ENCODE data around the gene ZNF564.
"Not testable (repeated sequence)": the region's sequence is repeated elsewhere in the genome, so short reads cannot be mapped to it uniquely, and the experiment has no call there.

The ZNF564 gene

DNA sequence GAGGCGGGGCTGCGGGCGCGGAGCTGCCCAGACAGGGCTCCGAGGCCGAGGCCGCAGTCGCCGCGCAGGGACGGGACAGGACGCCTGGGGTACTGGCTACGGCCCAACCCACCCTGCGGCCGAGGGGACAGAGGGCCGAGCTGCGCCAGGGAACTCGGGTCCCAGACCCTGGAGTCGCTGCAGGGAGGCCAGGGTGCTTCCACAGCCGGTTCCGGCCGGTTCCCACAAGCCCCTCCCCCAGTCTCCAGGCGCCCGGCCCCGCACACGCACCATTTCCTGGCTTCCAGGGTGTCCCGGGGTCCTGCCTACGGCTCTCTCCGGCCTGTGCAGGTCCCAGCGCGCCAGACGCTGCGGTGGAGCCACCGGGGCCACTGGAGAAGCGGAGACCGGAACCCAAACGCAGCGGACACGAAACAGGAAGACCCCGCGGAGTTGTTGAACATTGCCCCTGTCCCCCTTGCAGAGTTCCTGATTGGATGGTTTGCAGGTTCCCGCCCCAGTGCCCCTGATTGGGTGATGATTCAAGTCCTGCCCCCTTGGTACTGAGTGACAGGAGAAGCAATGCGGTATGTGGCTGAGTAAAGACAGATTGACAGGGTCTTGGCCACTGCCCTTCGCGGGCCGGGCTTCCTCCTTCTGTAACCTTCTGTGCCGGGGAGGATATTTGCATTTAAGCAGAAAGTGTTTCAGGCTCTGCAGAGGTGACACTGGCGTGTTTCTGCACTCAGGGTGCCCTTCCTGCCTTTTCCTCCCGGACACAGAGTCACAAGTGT, at the start of gene ZNF564:
Gene ZNF564, minus strand, starts transcription at position 423 of the 773 bp plus-strand sequence. Its CDS starts 150 bp downstream, at position 273.
- Histone ChIP-seq H3K4me1 (ENCODE audit: control insufficient read depth, insufficient read depth, low read length) (peaks cover 7% of the 10 kb centered on the region), H3K4me3 (ENCODE audit: low read length) (peak within 1 kb of the TSS; percentile 91), H3K9ac (ENCODE audit: low read length) (peak within 1 kb of the TSS; percentile 93), H3K27ac (ENCODE audit: low read depth, low read length) (peak within 1 kb of the TSS; percentile 99), H3K27me3 (ENCODE audit: control insufficient read depth, insufficient read depth, low read length) (no peaks in the 10 kb centered on the region), H3K36me3 (ENCODE audit: control insufficient read depth, insufficient read depth, low read length) (no peaks in the 10 kb centered on the region)

DNA sequence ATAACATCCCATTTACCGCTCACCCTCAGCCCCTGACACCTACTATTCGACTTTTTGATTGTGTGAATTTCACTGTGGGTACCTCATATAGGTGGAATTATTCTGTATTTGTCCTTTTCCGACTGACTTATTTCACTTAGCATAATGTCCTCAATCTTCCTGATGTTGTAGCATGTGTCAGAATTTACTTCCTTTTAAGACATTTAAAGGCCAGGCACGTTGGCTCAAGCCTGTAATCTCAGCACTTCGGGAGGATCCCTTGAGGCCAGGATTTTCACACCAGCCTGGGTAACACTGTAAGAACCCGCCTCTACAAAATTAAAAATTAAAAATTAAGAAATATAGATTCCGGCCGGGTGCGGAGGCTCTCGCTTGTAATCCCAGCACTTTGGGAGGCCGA, 46.3 kb upstream of the ZNF564 start:
- peaks cover 5% of the 10 kb centered on the region for H3K36me3 ChIP-seq (ENCODE audit: control insufficient read depth, insufficient read depth, low read length)
- no peak overlapping the region for H3K9ac ChIP-seq (ENCODE audit: low read length)
- H3K4me1 ChIP-seq (ENCODE audit: control insufficient read depth, insufficient read depth, low read length), result no peaks in the 10 kb centered on the region
- no peak overlapping the region for H3K4me3 ChIP-seq (ENCODE audit: low read length)
- no peaks in the 10 kb centered on the region for H3K27me3 ChIP-seq (ENCODE audit: control insufficient read depth, insufficient read depth, low read length)
- no peak overlapping the region for H3K27ac ChIP-seq (ENCODE audit: low read depth, low read length)

DNA sequence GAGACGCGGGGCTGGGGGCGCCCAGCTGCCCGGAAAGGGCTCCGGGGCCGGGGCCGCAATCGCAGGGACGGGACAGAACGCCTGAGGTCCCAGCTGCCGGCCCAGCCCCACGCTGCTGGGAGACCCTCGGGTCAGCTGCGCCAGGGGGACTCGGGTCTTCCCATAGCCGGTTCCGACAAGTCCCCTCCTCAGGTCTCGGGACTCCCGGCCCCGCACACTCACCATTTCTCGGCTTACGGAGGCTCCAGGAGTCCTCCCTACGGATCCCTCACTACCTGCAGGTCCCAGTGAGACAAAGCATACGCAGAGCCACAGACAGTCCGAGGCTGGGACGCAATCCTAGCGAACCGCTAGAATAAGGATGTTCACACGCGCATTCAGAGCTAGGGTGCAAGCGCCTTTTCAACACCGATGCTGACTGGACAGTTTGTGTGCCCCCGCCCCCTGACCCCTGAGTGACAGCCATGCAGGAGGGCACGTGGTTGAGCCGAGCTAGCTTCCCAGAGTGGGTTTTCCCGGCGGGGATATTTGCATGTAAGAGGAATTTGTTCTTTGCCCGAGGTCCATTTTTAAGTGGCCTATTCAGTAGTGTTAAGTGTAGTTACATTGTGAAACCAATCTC, 45.8 kb upstream of the ZNF564 start:
- Histone ChIP-seq H3K9ac (ENCODE audit: low read length) (no peak overlapping the region), H3K36me3 (ENCODE audit: control insufficient read depth, insufficient read depth, low read length) (peaks cover 5% of the 10 kb centered on the region), H3K27ac (ENCODE audit: low read depth, low read length) (no peak overlapping the region), H3K4me1 (ENCODE audit: control insufficient read depth, insufficient read depth, low read length) (no peaks in the 10 kb centered on the region), H3K27me3 (ENCODE audit: control insufficient read depth, insufficient read depth, low read length) (no peaks in the 10 kb centered on the region), H3K4me3 (ENCODE audit: low read length) (no peak overlapping the region)

DNA sequence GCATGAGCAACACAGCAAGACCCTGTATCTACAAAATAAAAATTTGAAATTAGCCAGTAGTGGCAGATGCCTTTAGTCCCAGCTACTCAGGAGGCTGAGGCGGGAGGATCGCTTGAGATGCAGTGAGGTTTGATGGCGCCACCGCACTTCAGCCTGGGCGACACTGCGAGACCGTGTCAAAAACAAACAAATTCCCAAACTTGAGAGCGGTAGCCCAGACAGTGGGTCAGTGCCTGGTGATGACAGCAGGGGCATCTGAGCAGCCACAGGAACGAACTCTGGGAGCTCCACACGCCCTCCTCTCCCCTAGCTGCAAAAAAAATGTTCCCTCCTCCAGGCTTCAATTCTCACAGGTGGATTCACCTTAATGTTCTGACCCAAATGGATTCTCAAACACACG, 45.2 kb upstream of the ZNF564 start:
- Histone ChIP-seq H3K9ac (ENCODE audit: low read length) (no peak overlapping the region), H3K36me3 (ENCODE audit: control insufficient read depth, insufficient read depth, low read length) (peaks cover 5% of the 10 kb centered on the region), H3K4me3 (ENCODE audit: low read length) (no peak overlapping the region), H3K4me1 (ENCODE audit: control insufficient read depth, insufficient read depth, low read length) (no peaks in the 10 kb centered on the region), H3K27me3 (ENCODE audit: control insufficient read depth, insufficient read depth, low read length) (no peaks in the 10 kb centered on the region), H3K27ac (ENCODE audit: low read depth, low read length) (no peak overlapping the region)

DNA sequence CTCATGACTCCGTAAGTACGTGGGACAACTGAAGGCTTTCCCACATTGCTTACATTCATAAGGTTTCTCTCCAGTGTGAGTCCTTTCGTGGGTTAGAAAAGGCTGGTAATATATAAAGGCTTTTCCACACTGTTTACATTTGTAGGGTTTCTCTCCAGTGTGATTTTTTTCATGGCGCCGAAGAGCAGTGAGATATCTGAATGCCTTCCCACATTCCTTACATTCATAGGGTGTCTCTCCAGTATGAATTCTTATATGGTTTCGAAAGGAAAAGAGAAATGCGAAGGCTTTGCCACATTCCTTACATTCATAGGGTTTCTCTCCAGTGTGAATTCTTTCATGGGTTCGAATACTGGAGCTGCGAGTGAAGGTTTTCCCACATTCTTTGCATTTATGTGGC, 29.8 kb upstream of the ZNF564 start:
- Histone ChIP-seq H3K36me3 (ENCODE audit: control insufficient read depth, insufficient read depth, low read length) (peaks cover 23% of the 10 kb centered on the region), H3K9ac (ENCODE audit: low read length) (no peak overlapping the region), H3K4me1 (ENCODE audit: control insufficient read depth, insufficient read depth, low read length) (no peaks in the 10 kb centered on the region), H3K27ac (ENCODE audit: low read depth, low read length) (no peak overlapping the region), H3K4me3 (ENCODE audit: low read length) (no peak overlapping the region), H3K27me3 (ENCODE audit: control insufficient read depth, insufficient read depth, low read length) (no peaks in the 10 kb centered on the region)

DNA sequence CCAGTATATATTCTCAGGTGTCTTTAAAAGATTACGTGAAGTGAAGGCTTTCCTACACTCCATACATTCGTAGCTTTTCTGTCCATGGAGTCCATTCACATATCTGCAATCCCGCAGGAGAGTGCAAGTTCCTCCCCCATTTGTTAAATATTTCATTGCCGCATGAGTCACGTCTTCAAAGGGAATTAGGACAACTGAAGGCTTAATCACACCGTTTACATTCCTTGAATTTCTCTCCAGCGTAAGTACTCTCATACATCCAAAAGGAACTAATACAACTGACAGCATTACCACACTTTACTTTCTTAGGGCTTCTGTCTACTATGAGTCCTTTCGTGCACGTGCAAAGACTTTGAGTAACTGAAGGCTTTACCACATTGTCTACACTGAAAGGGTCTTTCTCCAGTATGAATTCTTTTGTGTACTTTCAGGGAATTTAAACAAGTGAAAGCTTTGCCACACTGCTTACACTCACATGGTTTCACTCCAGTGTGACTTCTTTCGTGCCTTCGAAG, 29.0 kb upstream of the ZNF564 start:
- Histone ChIP-seq H3K9ac (ENCODE audit: low read length) (no peak overlapping the region), H3K4me3 (ENCODE audit: low read length) (no peak overlapping the region), H3K27me3 (ENCODE audit: control insufficient read depth, insufficient read depth, low read length) (no peaks in the 10 kb centered on the region), H3K27ac (ENCODE audit: low read depth, low read length) (no peak overlapping the region), H3K36me3 (ENCODE audit: control insufficient read depth, insufficient read depth, low read length) (peaks cover 23% of the 10 kb centered on the region), H3K4me1 (ENCODE audit: control insufficient read depth, insufficient read depth, low read length) (no peaks in the 10 kb centered on the region)

DNA sequence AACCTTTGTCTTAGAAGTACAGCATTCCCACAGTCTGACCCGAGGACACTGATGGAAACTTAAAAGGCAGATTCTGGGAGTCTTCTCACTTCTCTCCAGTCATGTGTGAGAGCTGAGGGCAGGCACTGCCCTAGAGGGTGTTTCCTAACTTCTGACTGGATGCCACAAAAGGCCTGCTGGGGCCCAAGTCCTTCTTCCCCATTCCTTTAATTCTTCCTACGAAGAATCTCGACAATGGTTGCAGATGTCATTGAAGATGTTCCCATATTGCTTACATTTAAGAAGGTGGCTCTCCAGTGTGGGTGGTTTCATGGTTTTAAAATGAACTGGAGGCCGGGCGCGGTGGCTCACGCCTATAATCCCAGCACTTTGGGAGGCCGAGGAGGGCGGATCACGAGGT, 27.4 kb upstream of the ZNF564 start:
- Histone ChIP-seq H3K4me1 (ENCODE audit: control insufficient read depth, insufficient read depth, low read length) (no peaks in the 10 kb centered on the region), H3K36me3 (ENCODE audit: control insufficient read depth, insufficient read depth, low read length) (peaks cover 23% of the 10 kb centered on the region), H3K27me3 (ENCODE audit: control insufficient read depth, insufficient read depth, low read length) (no peaks in the 10 kb centered on the region), H3K4me3 (ENCODE audit: low read length) (no peak overlapping the region), H3K27ac (ENCODE audit: low read depth, low read length) (no peak overlapping the region), H3K9ac (ENCODE audit: low read length) (no peak overlapping the region)

DNA sequence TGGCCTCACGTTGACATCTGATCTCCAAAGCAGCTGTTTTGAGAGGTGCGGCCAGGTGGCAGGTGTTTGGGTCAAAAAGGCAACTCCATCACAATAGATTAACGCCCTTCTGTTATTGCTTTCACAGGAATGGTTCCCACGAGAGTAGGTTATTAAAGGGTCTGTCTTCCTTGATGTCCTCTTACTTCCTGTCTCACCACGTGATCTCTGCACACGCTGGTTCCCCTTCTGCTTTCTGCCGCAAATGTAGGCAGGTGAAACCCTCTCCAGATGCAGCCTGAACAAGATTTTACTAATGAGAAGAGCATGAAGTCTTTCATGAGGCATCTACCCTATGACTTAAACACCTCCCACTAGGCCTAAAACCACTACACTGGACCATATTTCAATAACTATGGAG, 22.8 kb upstream of the ZNF564 start:
- no peak overlapping the region for H3K4me3 ChIP-seq (ENCODE audit: low read length)
- H3K36me3 ChIP-seq (ENCODE audit: control insufficient read depth, insufficient read depth, low read length), result no peaks in the 10 kb centered on the region
- H3K9ac ChIP-seq (ENCODE audit: low read length), result no peak overlapping the region
- no peaks in the 10 kb centered on the region for H3K4me1 ChIP-seq (ENCODE audit: control insufficient read depth, insufficient read depth, low read length)
- no peak overlapping the region for H3K27ac ChIP-seq (ENCODE audit: low read depth, low read length)
- H3K27me3 ChIP-seq (ENCODE audit: control insufficient read depth, insufficient read depth, low read length), result no peaks in the 10 kb centered on the region

DNA sequence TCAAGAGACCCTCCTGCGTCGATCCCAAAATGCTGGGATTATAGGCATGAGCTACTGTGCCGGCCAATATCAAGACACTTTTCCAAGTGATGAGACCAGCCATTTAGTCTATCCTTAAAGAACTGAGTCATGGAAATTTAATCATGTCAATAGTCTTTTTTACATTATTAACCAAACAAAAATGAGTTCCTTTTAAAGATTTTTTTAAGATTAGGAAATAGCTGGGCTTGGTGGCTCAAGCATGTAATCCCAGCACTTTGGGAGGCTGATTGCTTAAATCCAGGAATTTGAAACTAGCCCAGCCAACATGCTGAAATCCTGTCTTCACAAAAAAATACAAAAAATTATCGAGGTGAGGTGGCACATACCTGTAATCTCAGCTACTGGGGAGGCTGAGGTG, 16.7 kb upstream of the ZNF564 start:
- H3K4me1 ChIP-seq (ENCODE audit: control insufficient read depth, insufficient read depth, low read length), result no peaks in the 10 kb centered on the region

DNA sequence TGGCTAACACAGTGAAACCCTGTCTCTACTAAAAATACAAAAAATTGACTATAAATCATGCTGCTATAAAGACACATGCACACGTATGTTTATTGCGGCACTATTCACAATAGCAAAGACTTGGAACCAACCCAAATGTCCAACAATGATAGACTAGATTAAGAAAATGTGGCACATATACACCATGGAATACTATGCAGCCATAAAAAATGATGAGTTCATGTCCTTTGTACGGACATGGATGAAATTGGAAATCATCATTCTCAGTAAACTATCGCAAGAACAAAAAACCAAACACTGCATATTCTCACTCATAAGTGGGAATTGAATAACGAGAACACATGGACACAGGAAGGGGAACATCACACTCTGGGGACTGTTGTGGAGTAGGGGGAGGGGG, 15.1 kb upstream of the ZNF564 start:
- H3K4me3 ChIP-seq (ENCODE audit: low read length); H3K27me3 ChIP-seq (ENCODE audit: control insufficient read depth, insufficient read depth, low read length); H3K4me1 ChIP-seq (ENCODE audit: control insufficient read depth, insufficient read depth, low read length); H3K27ac ChIP-seq (ENCODE audit: low read depth, low read length); H3K9ac ChIP-seq (ENCODE audit: low read length); H3K36me3 ChIP-seq (ENCODE audit: control insufficient read depth, insufficient read depth, low read length): not testable (repeated sequence)

More for the DNA sequence above, 16.7 kb upstream of the ZNF564 start:
- H3K27ac ChIP-seq (ENCODE audit: low read depth, low read length), result no peak overlapping the region
- no peaks in the 10 kb centered on the region for H3K27me3 ChIP-seq (ENCODE audit: control insufficient read depth, insufficient read depth, low read length)
- H3K4me3 ChIP-seq (ENCODE audit: low read length), result no peak overlapping the region
- H3K9ac ChIP-seq (ENCODE audit: low read length), result no peak overlapping the region
- no peaks in the 10 kb centered on the region for H3K36me3 ChIP-seq (ENCODE audit: control insufficient read depth, insufficient read depth, low read length)

DNA sequence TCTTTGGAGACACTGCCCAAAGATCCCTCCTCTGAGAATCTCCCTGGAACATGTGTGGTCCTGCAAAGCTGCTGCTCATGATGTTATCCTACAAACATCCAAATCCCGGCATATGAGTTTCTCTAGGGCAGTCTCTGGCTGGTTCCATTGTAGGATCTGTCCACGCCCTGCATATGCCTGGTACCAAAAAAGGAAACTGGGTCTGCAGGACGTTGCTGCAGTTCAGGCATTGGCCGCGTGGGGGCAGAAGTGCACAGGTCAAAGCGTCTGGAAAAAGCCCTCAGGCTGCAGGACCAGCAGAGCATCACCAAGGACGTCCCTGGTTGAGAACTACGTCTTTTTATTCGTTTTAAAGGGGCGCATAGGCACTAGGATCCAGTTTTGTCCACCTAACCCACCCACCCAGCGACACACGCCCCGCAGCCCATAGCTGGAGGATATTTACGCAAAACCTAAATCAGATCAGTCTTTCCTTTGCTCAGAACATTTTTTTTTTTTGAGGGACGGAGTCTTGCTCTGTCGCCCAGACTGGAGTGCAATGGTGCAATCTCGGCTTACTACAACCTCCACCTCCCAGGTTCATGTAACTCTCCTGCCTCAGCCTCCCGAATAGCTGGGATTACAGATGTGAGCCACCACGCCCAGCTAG, 12.9 kb upstream of the ZNF564 start:
- no peaks in the 10 kb centered on the region for H3K36me3 ChIP-seq (ENCODE audit: control insufficient read depth, insufficient read depth, low read length)
- no peak overlapping the region for H3K4me3 ChIP-seq (ENCODE audit: low read length)
- peak overlapping the region; percentile 76 for H3K27ac ChIP-seq (ENCODE audit: low read depth, low read length)
- no peak overlapping the region for H3K9ac ChIP-seq (ENCODE audit: low read length)
- H3K4me1 ChIP-seq (ENCODE audit: control insufficient read depth, insufficient read depth, low read length), result no peaks in the 10 kb centered on the region
- H3K27me3 ChIP-seq (ENCODE audit: control insufficient read depth, insufficient read depth, low read length), result no peaks in the 10 kb centered on the region

DNA sequence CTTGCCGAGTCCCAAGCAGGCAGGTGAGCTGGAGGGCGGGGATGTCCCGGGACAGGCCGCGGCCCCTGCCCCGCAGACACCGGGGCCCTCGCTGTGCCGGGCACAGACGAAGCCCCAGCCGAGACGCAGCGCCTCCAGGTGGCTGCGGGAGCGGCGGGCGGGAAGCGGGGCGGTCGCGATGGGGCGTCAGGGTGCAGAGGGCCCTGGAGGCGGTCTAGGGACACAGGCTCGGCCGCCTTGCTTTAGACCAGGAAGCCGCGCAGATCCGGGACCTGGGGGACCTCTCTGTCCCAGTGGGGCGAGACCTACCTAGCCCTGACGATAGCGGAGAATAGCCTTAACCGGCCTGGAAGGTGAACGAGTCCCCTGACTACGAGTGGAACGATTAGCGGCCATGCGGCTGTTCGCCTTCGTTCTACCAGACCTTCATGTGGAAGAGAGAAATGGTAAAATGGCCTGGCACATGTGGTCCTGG, 4.2 kb upstream of the ZNF564 start:
- Histone ChIP-seq H3K27me3 (ENCODE audit: control insufficient read depth, insufficient read depth, low read length) (no peaks in the 10 kb centered on the region), H3K36me3 (ENCODE audit: control insufficient read depth, insufficient read depth, low read length) (no peaks in the 10 kb centered on the region), H3K4me3 (ENCODE audit: low read length) (no peak overlapping the region), H3K9ac (ENCODE audit: low read length) (no peak overlapping the region), H3K27ac (ENCODE audit: low read depth, low read length) (no peak overlapping the region), H3K4me1 (ENCODE audit: control insufficient read depth, insufficient read depth, low read length) (no peaks in the 10 kb centered on the region)

Data from rectal smooth muscle tissue (tissue), 1 donor.